Osteocyte (in vitro differentiated cells): Measurements from ENCODE around the gene MDN1. TPM values are rescaled to one million over a fixed set of nuclear protein-coding genes. Genes with fewer than 3 reads are reported as not detected.

Source experiments
- DNase-seq: peaks from one replicate; pipeline ENCODE4 v3.0.0; 2021; ENCODE audit warnings: mixed read lengths; ENCODE audit not compliant: unreplicated experiment; ENCODE audit errors: extremely low spot score
- H3K27ac Mint-ChIP-seq: one replicate; pipeline ENCODE4 v1.8.0; 2021; ENCODE audit warnings: mild to moderate bottlenecking, mixed read lengths; ENCODE audit not compliant: unreplicated experiment
- H3K27me3 Mint-ChIP-seq: one replicate; pipeline ENCODE4 v1.8.0; 2021; ENCODE audit warnings: mixed read lengths; ENCODE audit not compliant: unreplicated experiment
- H3K36me3 Mint-ChIP-seq: one replicate; pipeline ENCODE4 v1.8.0; 2021; ENCODE audit warnings: mixed read lengths; ENCODE audit not compliant: unreplicated experiment
- H3K4me1 Mint-ChIP-seq: one replicate; pipeline ENCODE4 v1.8.0; 2021; ENCODE audit warnings: mixed read lengths; ENCODE audit not compliant: unreplicated experiment
- H3K4me3 Mint-ChIP-seq: one replicate; pipeline ENCODE4 v1.8.0; 2021; ENCODE audit warnings: mild to moderate bottlenecking, moderate library complexity, mixed read lengths; ENCODE audit not compliant: unreplicated experiment
- H3K9me3 Mint-ChIP-seq: one replicate; pipeline ENCODE4 v1.8.0; 2021; ENCODE audit warnings: mixed read lengths; ENCODE audit not compliant: unreplicated experiment
- total RNA-seq: library from RNA; stranded (reverse); gene quantifications from 2 replicates; pipeline ENCODE4 v1.2.1, GENCODE V29; 2021
- TF ChIP-seq, protein P1 (sequence below): fragments of 200-600 bp; sonication (generic); IDR thresholded peaks from 2 replicates; pipeline ENCODE4 v1.5.0; 2021; ENCODE audit warnings: antibody characterized with exemption, mild to moderate bottlenecking, moderate library complexity

Gene MDN1
- total RNA-seq, 1 donor from 2014 or later: 30.8 TPM

- H3K27ac Mint-ChIP-seq: no peak overlapping the region
- H3K27me3 Mint-ChIP-seq: no peaks in the 10 kb centered on the region
- H3K36me3 Mint-ChIP-seq: peaks cover 43% of the 10 kb centered on the region
- no peak for DNase-seq
- no peaks in the 10 kb centered on the region for H3K9me3 Mint-ChIP-seq
- H3K4me1 Mint-ChIP-seq: no peaks in the 10 kb centered on the region
- H3K4me3 Mint-ChIP-seq: no peak overlapping the region
- TF ChIP-seq, protein P1, sequence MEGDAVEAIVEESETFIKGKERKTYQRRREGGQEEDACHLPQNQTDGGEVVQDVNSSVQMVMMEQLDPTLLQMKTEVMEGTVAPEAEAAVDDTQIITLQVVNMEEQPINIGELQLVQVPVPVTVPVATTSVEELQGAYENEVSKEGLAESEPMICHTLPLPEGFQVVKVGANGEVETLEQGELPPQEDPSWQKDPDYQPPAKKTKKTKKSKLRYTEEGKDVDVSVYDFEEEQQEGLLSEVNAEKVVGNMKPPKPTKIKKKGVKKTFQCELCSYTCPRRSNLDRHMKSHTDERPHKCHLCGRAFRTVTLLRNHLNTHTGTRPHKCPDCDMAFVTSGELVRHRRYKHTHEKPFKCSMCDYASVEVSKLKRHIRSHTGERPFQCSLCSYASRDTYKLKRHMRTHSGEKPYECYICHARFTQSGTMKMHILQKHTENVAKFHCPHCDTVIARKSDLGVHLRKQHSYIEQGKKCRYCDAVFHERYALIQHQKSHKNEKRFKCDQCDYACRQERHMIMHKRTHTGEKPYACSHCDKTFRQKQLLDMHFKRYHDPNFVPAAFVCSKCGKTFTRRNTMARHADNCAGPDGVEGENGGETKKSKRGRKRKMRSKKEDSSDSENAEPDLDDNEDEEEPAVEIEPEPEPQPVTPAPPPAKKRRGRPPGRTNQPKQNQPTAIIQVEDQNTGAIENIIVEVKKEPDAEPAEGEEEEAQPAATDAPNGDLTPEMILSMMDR: no peak
Measured at GRCh38 chr6:89703292-89703691, 116.3 kb downstream of the MDN1 start.

- Mint-ChIP-seq H3K4me3 (no peak overlapping the region), H3K36me3 (peaks cover 34% of the 10 kb centered on the region)
Measured at GRCh38 chr6:89702349-89702748, 117.2 kb downstream of the MDN1 start.

GRCh38 chr6:89695667-89696066 lies 123.9 kb downstream of the MDN1 start:
- no peak overlapping the region for H3K4me3 Mint-ChIP-seq
- H3K9me3 Mint-ChIP-seq: no peaks in the 10 kb centered on the region
- TF ChIP-seq, protein P1: no peak
- no peak for DNase-seq
- no peaks in the 10 kb centered on the region for H3K4me1 Mint-ChIP-seq
- no peaks in the 10 kb centered on the region for H3K27me3 Mint-ChIP-seq
- H3K27ac Mint-ChIP-seq: no peak overlapping the region
- H3K36me3 Mint-ChIP-seq: peaks cover 38% of the 10 kb centered on the region

More at GRCh38 chr6:89702349-89702748, 117.2 kb downstream of the MDN1 start:
- Mint-ChIP-seq H3K27ac (no peak overlapping the region), H3K9me3 (no peaks in the 10 kb centered on the region), H3K4me1 (no peaks in the 10 kb centered on the region), H3K27me3 (no peaks in the 10 kb centered on the region)
- TF ChIP-seq, protein P1: no peak
- DNase-seq: no peak

GRCh38 chr6:89694428-89694827 lies 125.2 kb downstream of the MDN1 start:
- DNase-seq: no peak
- Mint-ChIP-seq H3K9me3 (no peaks in the 10 kb centered on the region), H3K4me1 (no peaks in the 10 kb centered on the region), H3K4me3 (no peak overlapping the region), H3K36me3 (peaks cover 44% of the 10 kb centered on the region), H3K27ac (no peak overlapping the region), H3K27me3 (no peaks in the 10 kb centered on the region)
- TF ChIP-seq, protein P1: no peak

- H3K27me3 Mint-ChIP-seq: no peaks in the 10 kb centered on the region
- DNase-seq: no peak
- H3K4me3 Mint-ChIP-seq: no peak overlapping the region
- peaks cover 39% of the 10 kb centered on the region for H3K36me3 Mint-ChIP-seq
- TF ChIP-seq, protein P1: no peak
- no peak overlapping the region for H3K27ac Mint-ChIP-seq
- no peaks in the 10 kb centered on the region for H3K9me3 Mint-ChIP-seq
- H3K4me1 Mint-ChIP-seq: no peaks in the 10 kb centered on the region
Measured at GRCh38 chr6:89693207-89693606, 126.4 kb downstream of the MDN1 start.
